HepG2 (cell line): ENCODE results near the gene AREL1. TPM values are rescaled to one million over a fixed set of nuclear protein-coding genes. Genes with fewer than 3 reads are reported as not detected.

Experiments used
- ATAC-seq: fragments of 200-7000 bp; cut with Tn5 transposase; 3 replicates; pipeline ENCODE4 v1.9.1; 2020; ENCODE audit warnings: mild to moderate bottlenecking, moderate library complexity
- BruUV-seq: library from RNA; stranded (reverse); fragments of 400-500 nt; replicated peaks from 2 replicates; lab custom pipeline; 2021; lab: Mats Ljungman, UMichigan
- CTCF ChIA-PET: fragments of 300-600 bp; formaldehyde crosslinking; extraction: SDS; loops from one replicate; lab custom pipeline; 2021; ENCODE audit warnings: low total read pairs, inconsistent platforms, low intra/inter-chr PET ratio; lab: Yijun Ruan, JAX
- POLR2A ChIA-PET: fragments of 350-600 bp; sonication (Branson Sonifier 250); formaldehyde crosslinking; loops from one replicate; lab custom pipeline; 2020; ENCODE audit warnings: antibody characterized with exemption, inconsistent platforms; lab: Yijun Ruan, JAX
- DNase-seq: peaks from one replicate; pipeline ENCODE4 v3.0.0-alpha.2; 2015; ENCODE audit warnings: low spot score
- FAIRE-seq: peaks from 3 replicates; lab custom pipeline; 2011; peaks lifted over from hg19 to GRCh38; lab: Jason Lieb, UNC
- H2AFZ ChIP-seq: one replicate; pipeline ENCODE4 v1.6.1; 2011; ENCODE audit warnings: low read length, inconsistent platforms
- H3K27ac ChIP-seq: fragments of 300-600 bp; 3 replicates; pipeline ENCODE4 v1.8.0; 2011; ENCODE audit warnings: mixed run types, mild to moderate bottlenecking, mixed read lengths, low read length, inconsistent platforms; ENCODE audit not compliant: insufficient read depth; ENCODE audit errors: extremely low read length
- H3K27me3 ChIP-seq, 2 experiments: fragments of 200-600 bp in 1 of 2; 2 replicates in 1 of 2; 3 replicates in 1 of 2; pipeline versions ENCODE4 v1.6.0 to v1.8.0; 2011; ENCODE audit warnings: low read length in 2 of 2, mild to moderate bottlenecking in 2 of 2, moderate library complexity in 2 of 2, inconsistent platforms in 1 of 2; ENCODE audit not compliant: insufficient read depth in 2 of 2, control insufficient read depth in 1 of 2
- H3K36me3 ChIP-seq, 2 experiments: fragments of 200-600 bp in 1 of 2; replicated peaks in 1 of 2; 2 replicates in 1 of 2; 3 replicates in 1 of 2; pipeline versions ENCODE4 v1.5.1 to v1.8.0; 2011; ENCODE audit warnings: low read length in 2 of 2, inconsistent platforms in 1 of 2; ENCODE audit not compliant: insufficient read depth in 2 of 2, control insufficient read depth in 1 of 2
- H3K4me1 ChIP-seq: 2 replicates; pipeline ENCODE4 v1.5.1; 2012; ENCODE audit warnings: low read length, inconsistent platforms; ENCODE audit not compliant: insufficient read depth
- H3K4me2 ChIP-seq: 2 replicates; pipeline ENCODE4 v1.6.0; 2011; ENCODE audit warnings: low read depth, low read length, inconsistent platforms
- H3K4me3 ChIP-seq, 3 experiments: fragments of 200-600 bp in 1 of 3; sonication (generic), shearing (Covaris generic) in 1 of 3; replicated peaks in 1 of 3; 2 replicates each; pipeline ENCODE4 v1.5.1; 2011 to 2016; ENCODE audit warnings: low read length in 3 of 3, inconsistent platforms in 2 of 3, low read depth in 2 of 3, mild to moderate bottlenecking in 2 of 3, control low read depth in 1 of 3, mixed read lengths in 1 of 3; ENCODE audit not compliant: insufficient read depth in 1 of 3
- H3K79me2 ChIP-seq: one replicate; pipeline ENCODE4 v1.6.1; 2011; ENCODE audit warnings: low read length, inconsistent platforms; ENCODE audit not compliant: insufficient read depth
- H3K9ac ChIP-seq: 2 replicates; pipeline ENCODE4 v1.6.0; 2011; ENCODE audit warnings: mild to moderate bottlenecking, low read depth, low read length, inconsistent platforms; ENCODE audit not compliant: insufficient read depth
- H3K9me3 ChIP-seq: 2 replicates; pipeline ENCODE4 v1.5.1; 2012; ENCODE audit warnings: mild to moderate bottlenecking, low read length
- H4K20me1 ChIP-seq: 2 replicates; pipeline ENCODE4 v1.6.0; 2011; ENCODE audit warnings: inconsistent platforms, mild to moderate bottlenecking, low read length, moderate library complexity; ENCODE audit not compliant: insufficient read depth
- E2F5 ChIP-seq: sonication (generic); formaldehyde crosslinking; conservative IDR thresholded peaks from 2 replicates; pipeline ENCODE4 v1.4.0; 2020; ENCODE audit warnings: missing genetic modification reagents
- FOXK2 ChIP-seq: fragments of 450-650 bp; IDR thresholded peaks from 2 replicates; pipeline ENCODE4 v1.6.1; 2016
- GATAD2A ChIP-seq: IDR thresholded peaks from 2 replicates; pipeline ENCODE4 v1.6.1; 2016
- MXI1 ChIP-seq: IDR thresholded peaks from 3 replicates; pipeline ENCODE4 v1.6.1; 2012; ENCODE audit warnings: low read depth, low read length, inconsistent platforms, borderline replicate concordance
- STAG1 ChIP-seq: sonication (generic); formaldehyde crosslinking; IDR thresholded peaks from 2 replicates; pipeline ENCODE4 v1.4.0; 2020; ENCODE audit warnings: missing genetic modification reagents
- TEAD2 ChIP-seq: sonication (generic); formaldehyde crosslinking; IDR thresholded peaks from 2 replicates; pipeline ENCODE4 v1.9.0; 2021; ENCODE audit warnings: missing genetic modification reagents
- ZNF230 ChIP-seq: sonication (generic); formaldehyde crosslinking; IDR thresholded peaks from 2 replicates; pipeline ENCODE4 v1.4.0; 2020; ENCODE audit warnings: mild to moderate bottlenecking, missing genetic modification reagents
- ZNF232 ChIP-seq: sonication (generic); formaldehyde crosslinking; IDR thresholded peaks from 2 replicates; pipeline ENCODE4 v1.4.0; 2020; ENCODE audit warnings: missing genetic modification reagents, borderline replicate concordance
- ZNF275 ChIP-seq: sonication (generic); formaldehyde crosslinking; IDR thresholded peaks from 2 replicates; pipeline ENCODE4 v1.8.0; 2022; ENCODE audit warnings: missing genetic modification reagents, mild to moderate bottlenecking, inconsistent platforms, borderline replicate concordance
- ZNF883 ChIP-seq: sonication (generic); formaldehyde crosslinking; IDR thresholded peaks from 2 replicates; pipeline ENCODE4 v1.5.1; 2020; ENCODE audit warnings: mild to moderate bottlenecking, missing genetic modification reagents; ENCODE audit errors: not compliant biosample characterization
- ZSCAN5A ChIP-seq: sonication (generic); formaldehyde crosslinking; IDR thresholded peaks from 2 replicates; pipeline ENCODE4 v1.8.0; 2022; ENCODE audit warnings: mild to moderate bottlenecking, missing genetic modification reagents, borderline replicate concordance
- WGBS: methylation state at CpG from one replicate; pipeline ENCODE4 v1.1.6; 2017; ENCODE audit warnings: low lambda C conversion rate; 5-methylcytosine and 5-hydroxymethylcytosine counted together
- in situ Hi-C: cut with HindIII; loops from 2 replicates; pipeline ENCODE4 v1.10.0; 2017; ENCODE audit warnings: low pct_unique_long_range_greater_than_20kb; ENCODE audit not compliant: extremely low pct_ligation_motif_present
- intact Hi-C: fragments of 100-400 bp; cut with micrococcal nuclease; formaldehyde crosslinking; loops from one replicate; pipeline ENCODE4 v1.10.0; 2022; ENCODE audit not compliant: unreplicated experiment
- polyA plus RNA-seq, 8 experiments: library from polyadenylated mRNA; depleted of rRNA in 3 of 8; stranded (reverse) in 7 of 8; unstranded in 1 of 8; fragments of >200 nt; fragmentation: Illumina TruSeq in 4 of 8; extraction: Trizol in 4 of 8; gene quantifications; 2 replicates each; pipeline versions ENCODE4 v1.2.1 to v1.2.3, GENCODE V29; 2011 to 2016; ENCODE audit warnings: low read depth in 4 of 8, missing spikeins in 1 of 8, mixed read lengths in 1 of 8; ENCODE audit not compliant: insufficient read depth in 1 of 8
- total RNA-seq, 5 experiments: library from RNA; depleted of rRNA; stranded (reverse); fragments of >200 nt; fragmentation: Illumina TruSeq; extraction: Trizol; gene quantifications; 2 replicates each; pipeline ENCODE4 v1.2.3, GENCODE V29; 2016; ENCODE audit warnings: low read depth in 1 of 5
- TF ChIP-seq, protein P1 (sequence below): sonication (generic); formaldehyde crosslinking; IDR thresholded peaks from 2 replicates; pipeline ENCODE4 v1.5.1; 2020; ENCODE audit warnings: mild to moderate bottlenecking, missing genetic modification reagents, moderate library complexity

AREL1 gene
- total and polyA plus RNA-seq, 2 of the 13 experiments (the other 11 are each of a cell fraction or from before 2014, with no cell fraction given) = 21.3 to 25.4 TPM

DNA sequence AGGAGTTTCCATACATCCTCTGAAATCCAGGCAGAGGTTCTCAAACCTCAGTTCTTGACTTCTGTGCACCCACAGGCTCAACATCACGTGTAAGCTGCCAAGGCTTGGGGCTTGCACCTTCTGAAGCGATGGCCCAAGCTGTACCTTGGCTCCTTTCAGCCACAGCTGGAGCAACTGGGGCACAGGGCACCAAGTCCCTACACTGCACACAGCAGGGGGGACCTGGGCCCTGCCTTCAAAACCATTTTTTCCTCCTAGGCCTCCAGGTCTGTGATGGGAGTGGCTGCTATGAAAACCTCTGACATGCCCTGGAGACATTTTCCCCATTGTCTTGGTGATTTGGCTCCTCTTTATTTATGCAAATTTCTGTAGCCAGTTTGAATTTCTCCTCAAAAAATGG lies 10.6 kb downstream of the AREL1 start:
- ATAC-seq (no peak), FAIRE-seq (no peak), DNase-seq (no peak)
- WGBS = no CpG with 5 or more reads among the region's 2 CpGs
- Histone ChIP-seq H2AFZ (no peak overlapping the region), H3K4me2 (no peak overlapping the region), H3K4me1 (no peaks in the 10 kb centered on the region), H3K27me3 (no peaks in the 10 kb centered on the region), H3K9me3 (peaks cover 14% of the 10 kb centered on the region), H3K4me3 (no peak overlapping the region), H3K36me3 (peaks cover 3 to 6% of the 10 kb centered on the region in 2 experiments; a peak in 3 of 5 replicates), H3K79me2 (peaks cover 38% of the 10 kb centered on the region), H3K27ac (no peak overlapping the region), H3K9ac (no peak overlapping the region), H4K20me1 (no peaks in the 10 kb centered on the region)
- BruUV-seq = no TSS peak
- TF ChIP-seq GATAD2A = no peak
- no peak for TF ChIP-seq MXI1
- no peak for TF ChIP-seq E2F5 (CRISPR knock-in tag)
- no peak for TF ChIP-seq ZNF232 (CRISPR knock-in tag)
- TF ChIP-seq TEAD2 (CRISPR knock-in tag) = no peak
- TF ChIP-seq ZNF230 (CRISPR knock-in tag) = no peak
- no peak for TF ChIP-seq STAG1 (CRISPR knock-in tag)
- no peak for TF ChIP-seq FOXK2
- TF ChIP-seq ZNF275 (CRISPR knock-in tag) = no peak
- TF ChIP-seq, protein P1, sequence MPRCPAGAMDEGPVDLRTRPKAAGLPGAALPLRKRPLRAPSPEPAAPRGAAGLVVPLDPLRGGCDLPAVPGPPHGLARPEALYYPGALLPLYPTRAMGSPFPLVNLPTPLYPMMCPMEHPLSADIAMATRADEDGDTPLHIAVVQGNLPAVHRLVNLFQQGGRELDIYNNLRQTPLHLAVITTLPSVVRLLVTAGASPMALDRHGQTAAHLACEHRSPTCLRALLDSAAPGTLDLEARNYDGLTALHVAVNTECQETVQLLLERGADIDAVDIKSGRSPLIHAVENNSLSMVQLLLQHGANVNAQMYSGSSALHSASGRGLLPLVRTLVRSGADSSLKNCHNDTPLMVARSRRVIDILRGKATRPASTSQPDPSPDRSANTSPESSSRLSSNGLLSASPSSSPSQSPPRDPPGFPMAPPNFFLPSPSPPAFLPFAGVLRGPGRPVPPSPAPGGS (CRISPR knock-in tag) = no peak
- no peak for TF ChIP-seq ZNF883 (CRISPR knock-in tag)
- TF ChIP-seq ZSCAN5A = no peak
- intact Hi-C loops (no loop called here), in situ Hi-C loops (no loop called here)
- ChIA-PET CTCF (no interaction called here), POLR2A (no interaction called here)
